ENCODE results near the gene CCNY.

- TF ChIP-seq ZNF317 (CRISPR knock-in tag; IDR thresholded peaks at IDR 0.05; ENCODE audit: borderline replicate concordance, low read depth) (no peak), CTCF (IDR thresholded peaks at IDR 0.05) (no peak), ATF3 (CRISPR knock-in tag; conservative IDR thresholded peaks at IDR 0.05) (no peak), TEAD4 (CRISPR knock-in tag; IDR thresholded peaks at IDR 0.05) (no peak), ZNF512 (CRISPR knock-in tag; IDR thresholded peaks at IDR 0.05; ENCODE audit: borderline replicate concordance) (no peak), FOXP4 (CRISPR knock-in tag; IDR thresholded peaks at IDR 0.05) (no peak), HMGXB4 (CRISPR knock-in tag; IDR thresholded peaks at IDR 0.05) (no peak), EMX1 (CRISPR knock-in tag; IDR thresholded peaks at IDR 0.05) (no peak)
Measured at GRCh38 chr10:35308809-35309208, 27.5 kb upstream of the CCNY start.

Measured in WTC11 (cell line).